Measurements from ENCODE around the gene ULK1. TPM values are rescaled to one million over a fixed set of nuclear protein-coding genes. Genes with fewer than 3 reads are reported as not detected.

ULK1 gene
- total and polyA plus RNA-seq, 8 donors = 23.3 to 106 (median 54.2) TPM

- no peak overlapping the region for H3K27ac ChIP-seq
- DNase-seq = peak in 2 of 6 donors; percentile 67 to 84
- peaks cover 0 to 3% (median 0%) of the 10 kb centered on the region in 3 donors for H3K4me1 ChIP-seq
- TF ChIP-seq CTCF (IDR thresholded peaks at IDR 0.05) = no peak
- WGBS, 2 donors = 1 to 2% methylated on average over 68 to 87 of the region's 87 CpGs
- intact Hi-C loops (cut with DNase I) = no loop called here
- H3K9me3 ChIP-seq = no peaks in the 10 kb centered on the region
- peak; percentile 4 to 34 (median 16) for ATAC-seq
- H3K36me3 ChIP-seq = peaks cover 3 to 20% (median 13%) of the 10 kb centered on the region in 3 donors
- peak overlapping the region; percentile 64 to 84 (median 76) for H3K4me3 ChIP-seq
- no peak for FAIRE-seq
- H3K27me3 ChIP-seq = no peaks in the 10 kb centered on the region
These were observed 35.4 kb downstream of the ULK1 start for GRCh38 chr12:131929581-131930456.

GRCh38 chr12:131930510-131930909, 36.1 kb downstream of the ULK1 start:
- peak overlapping the region in 3 of 4 donors; percentile 64 to 84 (median 70) for H3K4me3 ChIP-seq
- 73 to 75% methylated on average over 9 of the region's 9 CpGs for WGBS, 2 donors
- DNase-seq (no peak), FAIRE-seq (no peak), ATAC-seq (no peak)
- H3K36me3 ChIP-seq = peaks cover 3 to 20% (median 13%) of the 10 kb centered on the region in 3 donors
- no peaks in the 10 kb centered on the region for H3K27me3 ChIP-seq
- intact Hi-C loops (cut with DNase I) = no loop called here
- no peaks in the 10 kb centered on the region for H3K9me3 ChIP-seq
- peaks cover 0 to 3% (median 0%) of the 10 kb centered on the region in 3 donors for H3K4me1 ChIP-seq
- no peak overlapping the region for H3K27ac ChIP-seq
- TF ChIP-seq CTCF (IDR thresholded peaks at IDR 0.05) = no peak

GRCh38 chr12:131933387-131933786, 39.0 kb downstream of the ULK1 start:
- no peak for FAIRE-seq
- H3K4me1 ChIP-seq = peaks cover 0 to 3% (median 0%) of the 10 kb centered on the region in 3 donors

GRCh38 chr12:131934535-131934934, 40.1 kb downstream of the ULK1 start:
- DNase-seq = no peak
- TF ChIP-seq CTCF (IDR thresholded peaks at IDR 0.05) = no peak
- Histone ChIP-seq H3K4me3 (no peak overlapping the region), H3K27me3 (no peaks in the 10 kb centered on the region), H3K27ac (no peak overlapping the region), H3K36me3 (peaks cover 3 to 20% (median 13%) of the 10 kb centered on the region in 3 donors), H3K9me3 (no peaks in the 10 kb centered on the region), H3K4me1 (peaks cover 0 to 3% (median 0%) of the 10 kb centered on the region in 3 donors)
- FAIRE-seq = no peak
- no peak for ATAC-seq
- intact Hi-C loops (cut with DNase I) = no loop called here
- WGBS, 2 donors = 90 to 91% methylated on average over 11 of the region's 11 CpGs

More at GRCh38 chr12:131933387-131933786, 39.0 kb downstream of the ULK1 start:
- DNase-seq = no peak
- 95 to 97% methylated on average over 8 of the region's 8 CpGs for WGBS, 2 donors
- intact Hi-C loops (cut with DNase I) = no loop called here
- no peak overlapping the region for H3K4me3 ChIP-seq
- no peak overlapping the region for H3K27ac ChIP-seq
- H3K36me3 ChIP-seq = peaks cover 3 to 20% (median 13%) of the 10 kb centered on the region in 3 donors
- no peak for ATAC-seq
- no peaks in the 10 kb centered on the region for H3K27me3 ChIP-seq
- no peaks in the 10 kb centered on the region for H3K9me3 ChIP-seq
- no peak for TF ChIP-seq CTCF (IDR thresholded peaks at IDR 0.05)

- H3K27ac ChIP-seq = no peak overlapping the region
- H3K27me3 ChIP-seq = no peaks in the 10 kb centered on the region
- peaks cover 0 to 17% (median 10%) of the 10 kb centered on the region in 3 donors for H3K36me3 ChIP-seq
- H3K9me3 ChIP-seq = no peaks in the 10 kb centered on the region
- intact Hi-C loops (cut with DNase I) = no loop called here
- ATAC-seq (no peak), FAIRE-seq (no peak), DNase-seq (peak in 1 of 6 donors; percentile 2)
- H3K4me1 ChIP-seq = no peaks in the 10 kb centered on the region
- H3K4me3 ChIP-seq = no peak overlapping the region
- no peak for TF ChIP-seq CTCF (IDR thresholded peaks at IDR 0.05)
- WGBS, 2 donors = 78 to 94% methylated on average over 7 of the region's 7 CpGs
These were observed 43.7 kb downstream of the ULK1 start for GRCh38 chr12:131938082-131938481.

All from pancreas (tissue), 10 donors.